ENCODE results near the gene KHDC4.
"Not testable (repeated sequence)": the region's sequence is repeated elsewhere in the genome, so short reads cannot be mapped to it uniquely, and the experiment has no call there.

Gene KHDC4

GRCh38 chr1:155940993-155941844 lies 7.0 kb upstream of the KHDC4 start, which contains the start of gene RXFP4:
TSS of gene RXFP4 (plus strand) at chr1:155941638. CDS start at chr1:155941710, 72 bp downstream.
- no peak for DNase-seq (ENCODE audit: low spot score)

GRCh38 chr1:155940482-155940992 lies 6.3 kb upstream of the KHDC4 start:
- DNase-seq (ENCODE audit: low spot score): no peak

GRCh38 chr1:155938220-155938627 lies 4.0 kb upstream of the KHDC4 start:
- DNase-seq (ENCODE audit: low spot score): peak; percentile 71

- DNase-seq (ENCODE audit: low spot score): no peak
Observed at GRCh38 chr1:155934936-155935590, 850 bp upstream of the KHDC4 start.

- no peak for DNase-seq (ENCODE audit: low spot score)
Observed at GRCh38 chr1:155933591-155934096, 569 bp downstream of the KHDC4 start.

GRCh38 chr1:155932487-155932886 lies 1.7 kb downstream of the KHDC4 start:
- DNase-seq (ENCODE audit: low spot score): no peak

GRCh38 chr1:155932081-155932480 lies 2.1 kb downstream of the KHDC4 start:
- DNase-seq (ENCODE audit: low spot score): no peak

GRCh38 chr1:155931332-155932038 lies 2.7 kb downstream of the KHDC4 start:
- no peak for DNase-seq (ENCODE audit: low spot score)

GRCh38 chr1:155930725-155931124 lies 3.5 kb downstream of the KHDC4 start:
- not testable (repeated sequence) for DNase-seq (ENCODE audit: low spot score)

- DNase-seq (ENCODE audit: low spot score): no peak
Observed at GRCh38 chr1:155929057-155929456, 5.2 kb downstream of the KHDC4 start.

GRCh38 chr1:155925506-155925905 lies 8.7 kb downstream of the KHDC4 start:
- no peak for DNase-seq (ENCODE audit: low spot score)

- no peak for DNase-seq (ENCODE audit: low spot score)
Observed at GRCh38 chr1:155920717-155921116, 13.5 kb downstream of the KHDC4 start.

- no peak for DNase-seq (ENCODE audit: low spot score)
Observed at GRCh38 chr1:155919801-155920200, 14.4 kb downstream of the KHDC4 start.

- no peak for DNase-seq (ENCODE audit: low spot score)
Observed at GRCh38 chr1:155918660-155919059, 15.6 kb downstream of the KHDC4 start.

GRCh38 chr1:155913969-155914757 lies 20.1 kb downstream of the KHDC4 start:
- DNase-seq (ENCODE audit: low spot score): no peak

GRCh38 chr1:155912056-155912536 lies 22.1 kb downstream of the KHDC4 start:
- no peak for DNase-seq (ENCODE audit: low spot score)

GRCh38 chr1:155911156-155912055 lies 22.8 kb downstream of the KHDC4 start, which contains the start of gene RIT1:
TSS of gene RIT1 (minus strand) at chr1:155911349. CDS start at chr1:155910761, 588 bp downstream.
- peak; percentile 84 for DNase-seq (ENCODE audit: low spot score)

GRCh38 chr1:155910621-155911121 lies 23.5 kb downstream of the KHDC4 start:
- peak; percentile 37 for DNase-seq (ENCODE audit: low spot score)

GRCh38 chr1:155909894-155910293 lies 24.3 kb downstream of the KHDC4 start:
- peak; percentile 23 for DNase-seq (ENCODE audit: low spot score)

- DNase-seq (ENCODE audit: low spot score): no peak
Observed at GRCh38 chr1:155904261-155904660, 30.0 kb downstream of the KHDC4 start.

Data from putamen (tissue), 1 donor.